ENCODE data around the gene TSPAN19.

Gene TSPAN19

GRCh38 chr12:85043829-85044228 lies 7.8 kb upstream of the TSPAN19 start:
- H3K79me2 ChIP-seq (ENCODE audit: insufficient read depth, low read length) = no peaks in the 10 kb centered on the region
- H3F3A ChIP-seq (ENCODE audit: insufficient read depth) = no peaks in the 10 kb centered on the region
- H3K9me3 ChIP-seq (ENCODE audit: insufficient read depth, low read length) = no peaks in the 10 kb centered on the region
- H3K27me3 ChIP-seq (ENCODE audit: low read length) = no peaks in the 10 kb centered on the region
- H2AFZ ChIP-seq (ENCODE audit: low read depth, low read length, severe bottlenecking) = no peak overlapping the region
- H4K20me1 ChIP-seq (ENCODE audit: low read depth, low read length) = no peaks in the 10 kb centered on the region
- TF ChIP-seq CTCF (IDR thresholded peaks at IDR 0.05; ENCODE audit: insufficient read depth, low read length, poor library complexity, severe bottlenecking) (no peak), EZH2phosphoT487 (conservative IDR thresholded peaks at IDR 0.05; ENCODE audit: low read length) (no peak)
- no peaks in the 10 kb centered on the region for H3K9me2 ChIP-seq (replicated peaks; ENCODE audit: insufficient read depth, low read length)
- H3K36me3 ChIP-seq (ENCODE audit: low read length) = no peaks in the 10 kb centered on the region
- no peak overlapping the region for H3K4me2 ChIP-seq (ENCODE audit: low read depth, low read length, poor library complexity, severe bottlenecking)
- H3K9ac ChIP-seq (ENCODE audit: low read length) = no peak overlapping the region
- no peak overlapping the region for H3K4me3 ChIP-seq (ENCODE audit: insufficient read depth, low read length, poor library complexity, severe bottlenecking)
- no peak overlapping the region for H3K27ac ChIP-seq (ENCODE audit: low read depth, low read length)

- Histone ChIP-seq H3K9ac (ENCODE audit: low read length) (no peak overlapping the region), H3K4me3 (ENCODE audit: insufficient read depth, low read length, poor library complexity, severe bottlenecking) (no peak overlapping the region), H3K9me2 (replicated peaks; ENCODE audit: insufficient read depth, low read length) (no peaks in the 10 kb centered on the region), H3K27ac (ENCODE audit: low read depth, low read length) (no peak overlapping the region), H3K4me2 (ENCODE audit: low read depth, low read length, poor library complexity, severe bottlenecking) (no peak overlapping the region), H3K9me3 (ENCODE audit: insufficient read depth, low read length) (no peaks in the 10 kb centered on the region), H2AFZ (ENCODE audit: low read depth, low read length, severe bottlenecking) (no peak overlapping the region), H3K36me3 (ENCODE audit: low read length) (no peaks in the 10 kb centered on the region), H3K27me3 (ENCODE audit: low read length) (no peaks in the 10 kb centered on the region), H4K20me1 (ENCODE audit: low read depth, low read length) (no peaks in the 10 kb centered on the region), H3F3A (ENCODE audit: insufficient read depth) (no peaks in the 10 kb centered on the region), H3K79me2 (ENCODE audit: insufficient read depth, low read length) (no peaks in the 10 kb centered on the region)
- TF ChIP-seq EZH2phosphoT487 (conservative IDR thresholded peaks at IDR 0.05; ENCODE audit: low read length) (no peak), CTCF (IDR thresholded peaks at IDR 0.05; ENCODE audit: insufficient read depth, low read length, poor library complexity, severe bottlenecking) (no peak)
Measured at GRCh38 chr12:85041395-85041794, 5.3 kb upstream of the TSPAN19 start.

GRCh38 chr12:85036733-85037132 lies 656 bp upstream of the TSPAN19 start:
- TF ChIP-seq CTCF (IDR thresholded peaks at IDR 0.05; ENCODE audit: insufficient read depth, low read length, poor library complexity, severe bottlenecking) (no peak), EZH2phosphoT487 (conservative IDR thresholded peaks at IDR 0.05; ENCODE audit: low read length) (no peak)
- H3K4me3 ChIP-seq (ENCODE audit: insufficient read depth, low read length, poor library complexity, severe bottlenecking) = no peak overlapping the region
- H4K20me1 ChIP-seq (ENCODE audit: low read depth, low read length) = no peaks in the 10 kb centered on the region
- no peaks in the 10 kb centered on the region for H3K27me3 ChIP-seq (ENCODE audit: low read length)
- no peak overlapping the region for H2AFZ ChIP-seq (ENCODE audit: low read depth, low read length, severe bottlenecking)
- no peaks in the 10 kb centered on the region for H3K36me3 ChIP-seq (ENCODE audit: low read length)
- H3K27ac ChIP-seq (ENCODE audit: low read depth, low read length) = no peak overlapping the region
- H3K9me3 ChIP-seq (ENCODE audit: insufficient read depth, low read length) = no peaks in the 10 kb centered on the region
- no peaks in the 10 kb centered on the region for H3K9me2 ChIP-seq (replicated peaks; ENCODE audit: insufficient read depth, low read length)
- no peaks in the 10 kb centered on the region for H3K79me2 ChIP-seq (ENCODE audit: insufficient read depth, low read length)
- no peak overlapping the region for H3K9ac ChIP-seq (ENCODE audit: low read length)
- no peak overlapping the region for H3K4me2 ChIP-seq (ENCODE audit: low read depth, low read length, poor library complexity, severe bottlenecking)
- H3F3A ChIP-seq (ENCODE audit: insufficient read depth) = no peaks in the 10 kb centered on the region

Measured in SU-DHL-6 (cell line).